CD4-positive, alpha-beta T cell treated with Interferon gamma for 1 hour (primary cell): ENCODE data around the gene TAF10.
A peak's percentile ranks its signal among the peaks of the same experiment; 100 is the strongest.

Experiments used
- DNase-seq: peaks from one replicate; pipeline ENCODE4 v3.0.0-alpha.2; 2020

The TAF10 gene

DNA sequence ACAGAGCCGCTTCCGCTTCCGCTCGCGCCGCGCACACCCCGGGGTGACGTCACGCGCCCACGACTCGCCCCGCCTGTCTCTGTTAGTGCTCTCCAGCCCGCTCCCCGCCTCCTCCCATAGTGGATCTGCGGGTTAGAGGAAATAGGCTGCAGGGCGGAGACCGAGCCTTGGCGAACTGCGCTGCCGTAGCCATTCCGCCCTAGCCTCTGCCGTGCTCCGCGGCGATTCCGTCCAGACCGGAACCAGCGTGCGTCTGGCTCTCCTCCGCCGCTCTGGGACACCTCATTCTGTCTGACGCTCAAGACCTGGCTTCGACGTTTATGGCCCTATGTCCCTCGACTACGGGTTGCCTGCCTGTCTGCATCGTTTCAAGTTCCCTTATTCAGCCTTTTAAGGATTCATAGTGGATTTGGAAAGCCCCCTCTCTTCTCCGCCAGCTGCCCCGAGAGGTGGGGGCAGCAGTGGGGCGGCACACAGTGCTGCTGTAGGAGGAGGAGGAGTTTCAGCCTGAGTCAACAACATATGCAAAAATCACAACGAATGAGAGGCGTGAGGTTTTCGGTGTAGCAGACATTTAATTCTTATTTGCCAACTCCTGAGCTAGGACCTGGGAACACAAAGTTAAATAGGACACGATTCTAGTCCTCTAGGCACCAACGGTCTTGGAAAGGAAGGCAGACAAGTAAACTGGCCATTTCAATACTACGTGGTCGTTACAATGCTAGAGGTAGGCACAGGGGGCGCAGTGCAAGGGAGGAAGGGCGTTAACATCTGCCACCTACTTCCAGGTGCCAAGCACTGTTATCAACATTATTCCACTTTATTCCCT, at the start of gene TAF10:
Gene TAF10 (minus strand): TSS at position 4 of the 829 bp plus-strand sequence. CDS start 27 bp downstream, outside the sequence.
- DNase-seq: peak; percentile 96

DNA sequence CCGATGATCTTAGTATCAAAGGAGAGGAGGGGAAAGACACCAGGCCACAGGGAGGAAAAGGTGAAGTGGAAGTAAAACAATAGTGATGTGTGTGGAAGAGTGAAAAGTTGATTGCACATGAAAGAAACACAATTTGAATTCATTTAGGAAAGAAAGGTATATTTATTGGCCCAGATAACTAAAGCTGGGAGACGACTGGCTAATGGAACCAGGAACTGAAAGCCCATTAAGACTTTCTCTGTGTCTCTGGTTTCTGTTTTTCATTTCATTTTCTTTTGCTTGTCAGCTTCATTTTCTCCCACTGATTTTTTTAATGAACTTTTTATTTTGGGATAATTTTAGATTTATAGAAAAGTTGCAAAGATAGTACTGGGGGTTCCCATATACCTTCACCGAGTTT, 48.7 kb upstream of the TAF10 start:
- DNase-seq: no peak

- DNase-seq: no peak
Measured at GRCh38 chr11:6658647-6659046, 46.6 kb upstream of the TAF10 start.

DNA sequence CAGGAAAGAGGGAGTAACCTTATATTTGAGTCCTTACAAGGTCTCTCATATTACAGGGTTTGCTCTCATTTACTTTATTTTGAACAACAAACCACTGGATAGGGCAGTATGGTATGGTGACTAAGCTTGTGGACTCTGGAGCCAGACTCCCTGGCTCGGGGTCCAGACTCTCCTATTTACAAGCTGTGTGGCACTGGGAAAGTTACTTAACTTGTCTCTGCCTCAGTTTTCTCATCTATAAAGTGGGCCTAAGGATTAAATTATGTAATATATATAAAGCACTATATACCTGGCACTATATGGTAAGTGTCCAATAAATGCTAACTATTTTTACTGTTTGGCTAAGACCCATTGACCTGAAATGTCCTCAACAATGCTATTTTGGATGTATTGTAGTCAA, 45.3 kb upstream of the TAF10 start:
- no peak for DNase-seq

- DNase-seq: no peak
Measured at GRCh38 chr11:6656936-6657335, 44.9 kb upstream of the TAF10 start.

DNA sequence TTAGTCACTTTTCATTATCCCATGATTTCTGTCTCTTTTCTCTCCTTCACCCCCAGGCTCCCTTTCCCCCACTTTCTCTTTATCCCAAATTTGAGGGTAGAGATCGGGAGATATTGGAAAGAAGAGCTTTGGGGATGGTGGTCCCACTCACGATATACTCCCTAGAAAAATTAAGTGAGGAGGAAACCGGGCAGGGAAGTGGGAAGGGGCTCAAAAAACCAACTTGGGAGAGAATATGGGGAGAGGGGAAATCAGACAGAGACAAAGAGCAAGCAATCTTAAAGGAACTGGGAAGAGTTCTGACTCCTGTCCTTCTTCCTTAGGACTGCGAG, 44.5 kb upstream of the TAF10 start:
- DNase-seq: no peak

DNA sequence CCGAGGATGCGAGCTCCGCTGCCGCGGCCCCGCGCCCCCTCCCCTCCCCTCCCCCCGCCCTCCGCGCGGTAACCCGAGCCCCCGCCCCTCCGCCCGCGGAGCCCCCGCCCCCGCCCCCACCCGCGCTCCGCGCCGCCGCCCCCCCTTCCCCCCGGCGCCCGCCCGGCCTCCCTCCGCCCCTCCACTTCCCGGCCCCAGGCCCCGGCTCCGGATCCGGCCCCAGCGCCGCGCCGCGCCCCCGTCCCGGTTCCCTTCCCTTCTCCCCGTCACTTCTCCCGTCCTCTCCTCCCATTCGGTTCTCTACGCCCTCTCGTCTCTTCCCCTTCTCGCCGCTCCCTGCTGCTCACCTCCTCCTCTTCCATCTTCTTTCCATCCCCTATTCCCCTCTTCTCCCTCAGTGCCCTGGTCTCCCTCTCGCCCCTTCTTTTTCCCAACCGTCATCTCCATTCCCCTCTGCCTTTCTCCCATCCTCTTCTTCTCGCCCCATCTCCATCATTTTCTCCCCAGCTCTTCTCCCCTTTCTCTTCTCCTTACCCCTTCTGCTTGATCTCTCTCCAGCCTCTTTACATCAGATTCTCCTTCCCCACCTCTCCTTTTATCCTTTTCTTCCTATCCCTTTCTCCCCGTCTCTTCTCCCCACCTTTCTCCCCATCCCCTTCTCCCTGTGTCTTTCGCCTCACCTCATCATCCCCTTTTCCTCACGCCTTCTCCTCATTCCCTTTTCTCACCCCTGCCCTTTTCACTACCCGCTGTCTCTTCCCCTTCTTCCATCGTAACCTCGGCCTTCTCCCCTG, 44.0 kb upstream of the TAF10 start, which contains the start of gene DCHS1:
Gene DCHS1 (minus strand): TSS at position 20 of the 794 bp plus-strand sequence. CDS start 14,196 bp downstream, outside the sequence.
- no peak for DNase-seq

DNA sequence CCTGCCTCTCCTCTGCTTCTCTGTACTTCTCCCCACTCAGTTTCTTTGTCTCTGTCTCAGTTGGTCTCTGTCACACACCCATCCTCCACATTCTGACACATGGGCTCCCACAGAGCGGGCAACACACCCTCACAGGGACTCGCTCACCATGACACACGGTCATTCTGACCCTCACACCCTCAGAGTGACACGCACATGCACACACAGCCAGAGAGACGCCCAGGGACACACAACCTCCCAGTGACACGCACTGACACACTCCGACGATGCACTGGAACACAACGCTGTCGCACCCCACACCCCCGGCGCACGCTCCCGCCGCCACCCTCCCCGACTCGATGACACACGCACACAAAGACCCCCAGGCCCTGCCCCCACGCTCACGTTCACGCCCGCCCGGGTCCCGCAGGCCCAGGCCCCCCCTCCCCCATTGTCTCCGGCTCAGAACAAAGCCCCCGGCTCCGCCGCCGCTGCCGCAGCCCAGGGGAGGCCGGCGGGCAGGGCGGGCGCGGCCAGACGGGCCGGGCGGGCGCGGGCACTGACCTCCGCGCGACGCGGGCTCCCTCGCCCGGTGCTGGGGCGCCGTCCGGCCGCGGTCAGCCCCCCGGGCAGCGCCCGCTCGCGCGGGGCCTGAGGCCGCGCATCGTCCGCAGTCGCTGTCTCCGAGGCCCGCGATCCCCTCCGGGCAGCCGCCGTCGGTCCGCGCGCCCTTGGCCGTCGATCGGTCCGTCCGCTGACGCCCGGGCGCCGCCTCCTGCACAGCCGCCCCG, 43.2 kb upstream of the TAF10 start:
- DNase-seq: peak; percentile 25

- no peak for DNase-seq
Measured at GRCh38 chr11:6654281-6655019, 42.4 kb upstream of the TAF10 start.

DNA sequence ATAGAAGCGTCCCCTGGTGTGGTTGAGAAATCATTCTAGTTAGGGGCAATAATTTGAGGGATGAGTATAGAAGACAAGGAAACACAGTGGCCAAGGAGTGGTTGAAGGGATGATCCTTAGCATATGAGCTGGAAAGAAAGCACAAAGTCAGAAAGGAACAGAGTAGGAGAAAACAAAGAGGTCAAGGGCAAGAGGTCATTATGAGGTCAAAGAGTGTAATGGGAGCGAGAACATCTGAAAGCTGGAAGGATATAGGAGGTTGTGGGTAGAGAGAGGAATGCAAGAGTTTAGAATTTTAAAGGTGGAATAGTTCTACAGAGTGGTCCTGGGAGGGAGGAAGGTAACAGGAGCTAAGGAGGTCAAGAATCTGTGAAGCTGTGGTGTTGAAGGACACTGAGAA, 41.6 kb upstream of the TAF10 start:
- DNase-seq: no peak

- no peak for DNase-seq
Measured at GRCh38 chr11:6653097-6653496, 41.1 kb upstream of the TAF10 start.

DNA sequence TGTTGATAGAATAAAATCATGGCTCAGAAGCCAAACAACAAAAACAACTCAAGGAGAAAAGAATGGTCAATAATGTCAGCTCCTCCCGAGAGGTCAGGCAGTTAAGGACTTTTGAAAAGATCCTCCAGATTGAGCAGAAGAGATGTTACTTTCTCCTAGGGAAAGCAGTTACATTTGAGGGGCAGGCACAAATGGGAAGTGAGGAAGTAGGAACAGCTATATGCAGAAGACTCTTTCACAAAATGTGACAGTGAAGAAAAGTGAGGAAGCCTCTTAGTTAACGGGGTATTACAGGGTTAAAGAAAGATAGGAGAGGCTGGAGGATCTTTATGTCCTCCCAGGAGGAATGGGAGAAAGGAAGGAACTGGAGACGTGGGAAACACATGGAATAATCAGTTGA, 40.2 kb upstream of the TAF10 start:
- DNase-seq: no peak

GRCh38 chr11:6650980-6651379, 39.0 kb upstream of the TAF10 start:
- no peak for DNase-seq

GRCh38 chr11:6650104-6650503, 38.1 kb upstream of the TAF10 start:
- DNase-seq: no peak

- DNase-seq: no peak
Measured at GRCh38 chr11:6648501-6648900, 36.5 kb upstream of the TAF10 start.

DNA sequence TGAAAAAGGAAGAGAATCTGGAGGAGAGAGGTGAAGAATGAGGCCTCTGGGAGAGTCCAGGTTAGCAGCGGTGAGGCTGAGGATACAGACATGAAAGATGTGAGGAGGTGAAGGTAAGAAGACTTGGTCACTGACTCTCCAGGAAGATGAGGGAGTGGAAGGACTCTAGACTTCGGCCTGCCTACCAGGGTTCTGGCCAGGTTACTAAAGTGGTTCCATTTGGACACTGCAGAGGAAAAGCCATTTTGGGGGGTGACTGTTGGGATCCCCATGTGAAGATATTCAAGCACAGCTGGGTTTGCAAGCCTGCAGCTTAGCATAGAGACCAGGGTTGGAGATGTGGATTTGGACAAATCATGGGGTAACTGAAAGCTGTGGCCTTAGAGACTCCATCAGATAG, 35.8 kb upstream of the TAF10 start:
- no peak for DNase-seq

GRCh38 chr11:6646918-6647679, 35.1 kb upstream of the TAF10 start:
- DNase-seq: peak; percentile 45

DNA sequence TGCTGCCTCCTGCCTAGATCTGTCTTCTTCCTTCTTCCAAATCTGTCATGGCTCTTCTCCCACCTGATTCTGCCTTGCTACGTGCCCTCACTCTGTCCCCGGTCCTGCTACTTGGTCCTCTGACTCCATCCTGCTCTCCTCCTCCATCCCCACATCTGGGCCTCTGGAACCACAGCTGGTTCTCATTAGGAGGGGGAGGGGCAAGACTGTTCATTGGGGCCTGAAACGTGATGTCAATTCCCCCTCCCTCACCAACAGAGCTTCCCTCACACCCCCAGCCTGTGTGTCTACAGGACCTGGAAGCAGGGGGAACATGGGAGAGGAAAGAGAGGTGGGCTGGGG, 34.5 kb upstream of the TAF10 start:
- DNase-seq: peak; percentile 14

DNA sequence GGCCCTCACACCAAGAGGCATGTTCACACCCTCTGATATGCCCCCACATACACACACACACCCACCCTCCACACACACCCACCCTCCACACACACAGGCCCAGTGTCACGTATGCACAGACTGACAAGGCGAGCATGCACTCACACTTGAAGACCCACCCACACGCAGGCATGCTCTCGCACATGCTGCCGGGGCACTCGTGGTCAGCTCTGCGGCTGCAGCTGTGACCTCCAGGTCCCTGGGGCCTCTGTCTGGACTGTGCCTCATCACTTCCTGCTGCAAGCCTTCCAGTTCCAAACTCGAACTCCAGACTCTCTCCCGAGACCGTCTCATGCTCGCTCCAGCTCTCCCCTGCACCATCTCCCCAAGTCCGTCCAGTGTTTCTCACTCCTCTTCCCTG, 34.1 kb upstream of the TAF10 start:
- no peak for DNase-seq

- DNase-seq: no peak
Measured at GRCh38 chr11:6642957-6643356, 30.9 kb upstream of the TAF10 start.

DNA sequence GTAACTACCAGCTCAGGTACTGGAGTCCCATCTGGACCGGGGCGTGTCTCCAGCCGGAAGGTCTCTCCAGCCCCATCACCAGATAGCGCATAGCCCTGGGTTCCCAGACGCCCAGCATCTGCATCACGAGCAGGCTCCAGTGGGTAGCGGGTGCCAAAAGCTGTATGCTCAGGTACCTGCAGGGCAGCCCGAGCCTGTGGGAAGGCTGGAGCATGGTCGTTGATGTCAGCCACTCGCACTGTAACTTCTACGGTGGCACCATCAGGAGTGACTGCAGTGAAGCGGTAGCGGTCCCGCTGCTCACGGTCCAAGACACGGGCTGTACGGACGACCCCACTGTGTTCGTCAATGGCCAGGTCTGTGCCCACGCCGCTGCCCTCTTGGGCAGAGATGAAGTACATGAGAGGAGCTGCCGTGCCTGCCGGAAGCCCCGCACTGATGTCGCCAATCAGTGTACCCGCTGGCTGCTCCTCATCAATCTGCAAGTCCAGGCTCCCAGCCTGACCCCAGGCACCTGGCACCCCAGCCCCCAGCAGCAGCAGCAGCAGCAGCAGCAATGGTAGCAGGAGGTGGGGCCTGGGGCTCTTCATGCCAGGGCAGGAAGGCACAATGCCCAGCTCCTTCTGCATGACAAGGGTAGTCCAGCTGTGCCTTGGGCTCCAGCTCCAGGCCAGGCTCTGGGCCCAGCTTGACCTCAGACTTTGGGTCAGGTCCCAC, 29.1 kb upstream of the TAF10 start:
- no peak for DNase-seq
